ENCODE data around the gene FGF11. TPM values are rescaled to one million over a fixed set of nuclear protein-coding genes. Genes with fewer than 3 reads are reported as not detected.
A peak's percentile ranks its signal among the peaks of the same experiment; 100 is the strongest.

Gene FGF11
- total and polyA plus RNA-seq, 2 of the 13 experiments (the other 11 are each of a cell fraction or from before 2014, with no cell fraction given): 0.20 to 7.6 TPM

GRCh38 chr17:7403043-7403726, 36.1 kb upstream of the FGF11 start (continued):
- peak in 1 of 2 experiments; percentile 43; a peak in 2 of 4 replicates for TF ChIP-seq HMGXB4 (CRISPR knock-in tag; IDR thresholded peaks at IDR 0.05; ENCODE audit: borderline replicate concordance in 1 of 2, low read depth in 1 of 2)
- no peak for TF ChIP-seq ZNF512B (CRISPR knock-in tag; IDR thresholded peaks at IDR 0.05; ENCODE audit: borderline replicate concordance)
- TF ChIP-seq HMG20A (CRISPR knock-in tag; IDR thresholded peaks at IDR 0.05; ENCODE audit: borderline replicate concordance): peak; percentile 17; the same call in 1 of the 2 replicates
- TF ChIP-seq MYC (CRISPR knock-in tag; IDR thresholded peaks at IDR 0.05; ENCODE audit: borderline replicate concordance): peak; percentile 23; the same call in 1 of the 2 replicates
- TF ChIP-seq ZNF501 (CRISPR knock-in tag; IDR thresholded peaks at IDR 0.05): 0 out of 2 replicates have a peak, but pooled peaks have one; percentile 33
- 0 out of 2 replicates have a peak, but pooled peaks have one; percentile 12 for TF ChIP-seq ZNF451 (CRISPR knock-in tag; IDR thresholded peaks at IDR 0.05)
- TF ChIP-seq, protein P1, sequence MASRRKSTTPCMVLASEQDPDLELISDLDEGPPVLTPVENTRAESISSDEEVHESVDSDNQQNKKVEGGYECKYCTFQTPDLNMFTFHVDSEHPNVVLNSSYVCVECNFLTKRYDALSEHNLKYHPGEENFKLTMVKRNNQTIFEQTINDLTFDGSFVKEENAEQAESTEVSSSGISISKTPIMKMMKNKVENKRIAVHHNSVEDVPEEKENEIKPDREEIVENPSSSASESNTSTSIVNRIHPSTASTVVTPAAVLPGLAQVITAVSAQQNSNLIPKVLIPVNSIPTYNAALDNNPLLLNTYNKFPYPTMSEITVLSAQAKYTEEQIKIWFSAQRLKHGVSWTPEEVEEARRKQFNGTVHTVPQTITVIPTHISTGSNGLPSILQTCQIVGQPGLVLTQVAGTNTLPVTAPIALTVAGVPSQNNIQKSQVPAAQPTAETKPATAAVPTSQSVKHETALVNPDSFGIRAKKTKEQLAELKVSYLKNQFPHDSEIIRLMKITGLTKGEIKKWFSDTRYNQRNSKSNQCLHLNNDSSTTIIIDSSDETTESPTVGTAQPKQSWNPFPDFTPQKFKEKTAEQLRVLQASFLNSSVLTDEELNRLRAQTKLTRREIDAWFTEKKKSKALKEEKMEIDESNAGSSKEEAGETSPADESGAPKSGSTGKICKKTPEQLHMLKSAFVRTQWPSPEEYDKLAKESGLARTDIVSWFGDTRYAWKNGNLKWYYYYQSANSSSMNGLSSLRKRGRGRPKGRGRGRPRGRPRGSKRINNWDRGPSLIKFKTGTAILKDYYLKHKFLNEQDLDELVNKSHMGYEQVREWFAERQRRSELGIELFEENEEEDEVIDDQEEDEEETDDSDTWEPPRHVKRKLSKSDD (CRISPR knock-in tag; IDR thresholded peaks at IDR 0.05; ENCODE audit: low read depth): no peak
- TF ChIP-seq NR2F6 (IDR thresholded peaks at IDR 0.05): no peak; the same call in 1 of the 2 replicates
- peak; percentile 42; the same call in 1 of the 2 replicates for TF ChIP-seq NR2F6 (CRISPR knock-in tag; IDR thresholded peaks at IDR 0.05)
- no peak for TF ChIP-seq KLF11 (CRISPR knock-in tag; IDR thresholded peaks at IDR 0.05)
- no peak for TF ChIP-seq TRIM22 (IDR thresholded peaks at IDR 0.05)
- TF ChIP-seq SP1 (IDR thresholded peaks at IDR 0.05): no peak
- peak; percentile 36; the same call in 1 of the 2 replicates for TF ChIP-seq SP1 (CRISPR knock-in tag; IDR thresholded peaks at IDR 0.05)
- no peak for TF ChIP-seq ZNF333 (CRISPR knock-in tag; IDR thresholded peaks at IDR 0.05; ENCODE audit: borderline replicate concordance)
- no peak for TF ChIP-seq ZNF577 (CRISPR knock-in tag; IDR thresholded peaks at IDR 0.05; ENCODE audit: borderline replicate concordance, low read depth)
- TF ChIP-seq HNRNPUL1 (IDR thresholded peaks at IDR 0.05; ENCODE audit: low read depth, low read length): no peak
- no peak for TF ChIP-seq GABPA (IDR thresholded peaks at IDR 0.05; ENCODE audit: low read depth, low read length)
- peak; percentile 39 for TF ChIP-seq GABPA (CRISPR knock-in tag; IDR thresholded peaks at IDR 0.05; ENCODE audit: low read depth)
- 0 out of 2 replicates have a peak, but pooled peaks have one; percentile 37 for TF ChIP-seq MEF2D (CRISPR knock-in tag; IDR thresholded peaks at IDR 0.05)
- TF ChIP-seq RBAK (CRISPR knock-in tag; IDR thresholded peaks at IDR 0.05): 0 out of 2 replicates have a peak, but pooled peaks have one; percentile 17
- TF ChIP-seq ZNF543 (CRISPR knock-in tag; IDR thresholded peaks at IDR 0.05): peak; percentile 54; the same call in 1 of the 2 replicates
- no peak; the same call in 1 of the 2 replicates for TF ChIP-seq ZNF607 (CRISPR knock-in tag; IDR thresholded peaks at IDR 0.05; ENCODE audit: borderline replicate concordance)

Measured in HepG2 (cell line).